PC-9 (cell line): Measurements from ENCODE around the gene STAT4.

Experiments
- CTCF ChIP-seq: fragments of 200-600 bp; sonication (generic); conservative IDR thresholded peaks from 2 replicates; pipeline ENCODE4 v1.6.1; 2017; ENCODE audit warnings: mixed run types, antibody characterized with exemption, mild to moderate bottlenecking, moderate library complexity
- EZH2 ChIP-seq: fragments of 200-600 bp; sonication (generic); IDR thresholded peaks from 2 replicates; pipeline ENCODE4 v1.8.0; 2017; ENCODE audit warnings: antibody characterized with exemption, low read depth

DNA sequence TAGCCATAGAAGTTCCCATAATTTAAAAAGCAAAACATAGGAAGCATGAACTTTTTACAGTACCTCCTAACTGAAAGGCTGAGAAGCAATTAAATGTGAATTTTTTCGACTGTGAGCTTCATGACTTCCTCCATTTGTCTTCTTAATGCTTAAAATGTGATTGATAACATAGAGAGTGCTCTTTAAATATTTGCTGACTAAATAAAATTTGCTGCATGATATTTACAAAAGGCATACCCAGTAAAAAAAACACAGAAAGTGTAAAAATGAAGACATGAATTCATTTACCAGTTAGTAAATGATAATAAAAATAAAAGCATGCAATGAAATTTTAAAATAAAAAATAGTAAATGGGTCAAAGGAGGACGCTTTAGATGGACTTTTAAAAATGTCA, 21.9 kb downstream of the STAT4 start:
- TF ChIP-seq EZH2 (no peak), CTCF (no peak)
